ACC112 (cell line): Measurements from ENCODE around the gene PRR14L.
"Not testable (repeated sequence)": the region's sequence is repeated elsewhere in the genome, so short reads cannot be mapped to it uniquely, and the experiment has no call there.

Source experiments
- H2AFZ ChIP-seq: fragments of 200-600 bp; sonication (generic); one replicate; pipeline ENCODE4 v1.6.0; 2017; ENCODE audit warnings: antibody characterized with exemption, low read length; ENCODE audit not compliant: unreplicated experiment
- H3K27ac ChIP-seq: fragments of 200-600 bp; sonication (generic); 2 replicates; pipeline ENCODE4 v1.5.1; 2014; ENCODE audit warnings: low read depth, mild to moderate bottlenecking, antibody characterized with exemption, low read length, moderate library complexity
- H3K27me3 ChIP-seq: fragments of 200-600 bp; sonication (generic); 2 replicates; pipeline ENCODE4 v1.6.1; 2014; ENCODE audit warnings: mild to moderate bottlenecking, antibody characterized with exemption, low read length, moderate library complexity, mixed read lengths; ENCODE audit not compliant: insufficient read depth
- H3K36me3 ChIP-seq: fragments of 200-600 bp; sonication (generic); 2 replicates; pipeline ENCODE4 v1.6.1; 2016; ENCODE audit warnings: mild to moderate bottlenecking, antibody characterized with exemption, low read length, moderate library complexity, mixed read lengths; ENCODE audit not compliant: insufficient read depth
- H3K4me1 ChIP-seq: fragments of 200-600 bp; sonication (generic); one replicate; pipeline ENCODE4 v1.6.1; 2016; ENCODE audit warnings: low read length, mixed read lengths; ENCODE audit not compliant: insufficient read depth, unreplicated experiment, control insufficient read depth
- H3K4me3 ChIP-seq: fragments of 200-600 bp; sonication (generic); 2 replicates; pipeline ENCODE4 v1.5.1; 2014; ENCODE audit warnings: mild to moderate bottlenecking, low read depth, low read length
- H3K79me2 ChIP-seq: fragments of 200-600 bp; sonication (generic); one replicate; pipeline ENCODE4 v1.6.0; 2016; ENCODE audit warnings: low read length; ENCODE audit not compliant: control insufficient read depth, unreplicated experiment, insufficient read depth

Gene PRR14L

GRCh38 chr22:31682751-31683150, 67.2 kb downstream of the PRR14L start:
- Histone ChIP-seq H3K4me3 (no peak overlapping the region), H3K27me3 (no peaks in the 10 kb centered on the region), H3K36me3 (no peaks in the 10 kb centered on the region; the same call in none of the 2 replicates), H2AFZ (no peak overlapping the region), H3K79me2 (no peaks in the 10 kb centered on the region), H3K4me1 (peaks cover 34% of the 10 kb centered on the region), H3K27ac (peak overlapping the region; percentile 90; the same call in 1 of the 2 replicates)

DNA sequence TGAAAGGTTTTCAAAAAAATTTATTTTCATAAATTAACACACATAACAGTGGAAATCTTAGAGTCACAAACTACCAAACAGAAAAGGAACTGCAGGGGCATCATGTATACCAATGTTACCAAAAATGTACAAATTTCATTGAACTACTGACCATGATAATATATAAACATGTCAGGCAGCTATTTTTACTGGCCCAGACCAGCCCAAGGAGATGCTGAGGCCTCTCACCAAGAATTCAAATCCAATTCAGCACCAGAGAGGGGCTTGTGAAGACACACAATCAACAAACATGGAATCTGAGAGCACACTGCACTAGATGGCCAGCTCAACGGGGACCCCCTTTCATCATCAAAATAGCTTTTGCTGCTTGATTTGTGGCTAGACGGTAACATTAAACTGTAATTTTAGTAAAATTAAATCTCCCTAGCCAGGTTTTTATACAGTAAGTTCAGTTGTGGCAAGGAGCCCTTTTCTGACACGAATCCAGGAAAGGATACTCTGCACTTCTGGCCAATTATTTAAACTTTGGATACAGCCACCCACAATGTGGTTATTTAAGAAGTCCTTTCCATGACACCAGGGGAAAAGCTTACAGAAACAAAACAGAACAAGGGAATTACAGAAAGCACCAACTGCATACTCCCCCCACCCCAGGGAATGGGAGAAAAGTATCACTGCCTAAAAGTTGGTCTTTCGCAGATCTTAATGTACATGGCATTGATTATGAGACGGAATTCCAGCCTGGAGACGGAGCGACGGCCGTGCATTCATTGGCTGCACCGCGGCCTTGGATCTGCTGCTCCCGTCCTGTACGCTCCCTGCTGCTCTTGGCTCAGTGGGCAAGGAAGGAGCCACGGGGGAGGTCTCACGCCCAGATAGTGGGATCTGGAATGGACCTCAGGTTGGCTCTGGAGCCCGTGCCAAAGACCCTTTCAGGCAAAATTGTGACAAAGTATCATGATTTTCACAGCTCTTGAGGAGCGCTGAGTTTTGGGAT, 68.3 kb downstream of the PRR14L start:
- no peaks in the 10 kb centered on the region; the same call in none of the 2 replicates for H3K36me3 ChIP-seq
- peak overlapping the region; percentile 90 for H3K27ac ChIP-seq
- peak overlapping the region; percentile 39; the same call in 1 of the 2 replicates for H3K4me3 ChIP-seq
- H2AFZ ChIP-seq: peak overlapping the region; percentile 62
- no peaks in the 10 kb centered on the region for H3K79me2 ChIP-seq
- H3K4me1 ChIP-seq: peaks cover 34% of the 10 kb centered on the region
- no peaks in the 10 kb centered on the region for H3K27me3 ChIP-seq

DNA sequence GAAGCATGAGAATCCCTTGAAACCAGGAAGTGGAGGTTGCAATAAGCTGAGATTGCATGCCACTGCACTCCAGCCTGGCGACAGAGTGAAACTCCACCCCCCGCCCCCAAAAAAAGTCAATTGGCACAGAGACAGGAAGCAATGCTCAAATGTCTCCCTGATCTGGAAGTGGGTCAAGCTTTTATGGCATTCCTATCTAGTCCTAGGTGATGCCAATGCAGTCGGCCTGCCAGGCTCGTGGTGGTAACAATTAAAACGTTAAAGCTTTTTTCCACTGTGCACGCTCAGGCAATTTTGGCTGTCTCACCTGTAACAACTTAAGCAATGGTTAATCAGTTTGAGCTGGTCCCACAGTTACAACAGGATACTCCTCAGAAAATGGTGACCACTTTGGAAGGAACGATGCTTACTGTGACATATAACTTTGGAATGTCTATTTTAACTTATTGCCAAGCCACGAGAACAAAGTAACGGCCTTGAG, 69.0 kb downstream of the PRR14L start:
- peak overlapping the region; percentile 39; the same call in 1 of the 2 replicates for H3K4me3 ChIP-seq
- H3K4me1 ChIP-seq: peaks cover 34% of the 10 kb centered on the region
- no peaks in the 10 kb centered on the region for H3K79me2 ChIP-seq
- peak overlapping the region; percentile 90 for H3K27ac ChIP-seq
- no peaks in the 10 kb centered on the region for H3K27me3 ChIP-seq
- H2AFZ ChIP-seq: peak overlapping the region; percentile 62
- H3K36me3 ChIP-seq: no peaks in the 10 kb centered on the region; the same call in none of the 2 replicates

DNA sequence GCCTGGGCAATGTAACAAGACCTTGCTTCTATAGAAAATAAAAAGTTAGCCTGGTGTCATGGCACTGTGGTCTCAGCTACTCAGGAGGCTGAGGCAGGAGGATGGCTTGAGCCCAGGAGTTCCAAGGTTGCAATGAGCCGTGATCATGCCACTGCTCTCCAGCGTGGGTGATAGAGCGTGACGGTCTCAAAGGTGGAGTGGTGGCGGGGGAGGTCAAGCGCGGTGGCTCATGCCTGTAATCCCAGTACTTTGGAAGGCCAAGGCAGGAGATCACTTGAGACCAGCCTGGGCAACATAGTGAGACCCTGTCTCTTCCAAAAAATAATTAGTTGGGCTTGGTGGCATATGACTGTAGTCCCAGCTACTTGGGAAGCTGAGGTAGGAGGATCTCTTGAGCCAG, 71.2 kb downstream of the PRR14L start:
- no peak overlapping the region for H3K4me3 ChIP-seq
- no peak overlapping the region for H2AFZ ChIP-seq
- no peaks in the 10 kb centered on the region for H3K79me2 ChIP-seq
- no peak overlapping the region for H3K27ac ChIP-seq
- H3K36me3 ChIP-seq: no peaks in the 10 kb centered on the region
- H3K27me3 ChIP-seq: no peaks in the 10 kb centered on the region
- peaks cover 34% of the 10 kb centered on the region for H3K4me1 ChIP-seq

GRCh38 chr22:31676700-31677099, 73.2 kb downstream of the PRR14L start:
- H3K4me1 ChIP-seq: peaks cover 18% of the 10 kb centered on the region
- H2AFZ ChIP-seq: peak overlapping the region; percentile 60
- H3K27me3 ChIP-seq: no peaks in the 10 kb centered on the region
- no peaks in the 10 kb centered on the region for H3K36me3 ChIP-seq
- peak overlapping the region; percentile 34; the same call in 1 of the 2 replicates for H3K27ac ChIP-seq
- H3K4me3 ChIP-seq: peak overlapping the region; percentile 68
- H3K79me2 ChIP-seq: no peaks in the 10 kb centered on the region

DNA sequence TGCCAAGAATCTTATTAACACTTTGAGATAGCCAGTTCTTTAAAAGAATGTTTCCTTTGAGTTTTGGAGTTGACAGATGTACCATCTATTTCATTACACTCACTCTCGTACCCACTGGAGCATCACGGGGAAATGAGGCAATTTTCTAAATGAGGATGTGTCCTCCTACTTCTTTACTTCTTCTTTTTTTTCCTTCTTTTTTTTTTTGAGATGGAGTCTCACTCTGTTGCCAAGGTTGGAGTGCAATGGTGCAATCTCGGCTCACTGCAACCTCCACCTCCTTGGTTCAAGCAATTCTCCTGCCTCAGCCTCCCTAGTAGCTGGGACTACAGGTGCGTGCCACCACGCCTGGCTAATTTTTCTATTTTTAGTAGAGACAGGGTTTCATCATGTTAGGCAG, 75.7 kb downstream of the PRR14L start:
- not testable (repeated sequence) for H3K4me3 ChIP-seq, H2AFZ ChIP-seq

DNA sequence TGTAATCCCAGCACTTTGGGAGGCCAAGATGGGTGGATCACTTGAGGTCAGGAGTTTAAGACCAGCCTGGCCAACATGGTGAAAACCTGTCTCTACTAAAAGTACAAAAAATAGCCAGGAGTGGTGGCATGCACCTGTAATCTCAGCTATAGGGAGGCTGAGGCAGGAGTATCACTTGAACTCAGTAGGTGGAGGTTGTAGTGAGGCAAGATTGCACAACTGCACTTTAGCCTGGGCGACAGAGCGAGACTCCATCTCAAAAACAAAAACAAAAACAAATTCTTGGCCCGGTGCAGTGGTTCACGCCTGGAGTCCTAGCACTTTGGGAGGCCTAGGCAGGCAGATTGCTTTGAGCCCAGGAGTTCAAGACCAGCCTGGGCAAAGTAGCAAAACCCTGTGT, 81.1 kb downstream of the PRR14L start:
- not testable (repeated sequence) for H3K36me3 ChIP-seq, H3K27ac ChIP-seq, H3K4me1 ChIP-seq, H3K27me3 ChIP-seq, H2AFZ ChIP-seq, H3K4me3 ChIP-seq, H3K79me2 ChIP-seq

More for the DNA sequence above, 75.7 kb downstream of the PRR14L start:
- not testable (repeated sequence) for H3K4me1 ChIP-seq, H3K27me3 ChIP-seq, H3K79me2 ChIP-seq, H3K36me3 ChIP-seq, H3K27ac ChIP-seq

GRCh38 chr22:31662668-31663037, 87.3 kb downstream of the PRR14L start:
- H3K79me2 ChIP-seq: peaks cover 34% of the 10 kb centered on the region
- peak overlapping the region; percentile 1; the same call in 1 of the 2 replicates for H3K27ac ChIP-seq

GRCh38 chr22:31661851-31662667, 87.9 kb downstream of the PRR14L start, which contains the start of gene PISD:
Gene PISD, minus strand, starts transcription at chr22:31662215. Its CDS starts 7 bp downstream, at chr22:31662208.
- peaks cover 6% of the 10 kb centered on the region for H3K4me1 ChIP-seq
- peaks cover 35% of the 10 kb centered on the region for H3K79me2 ChIP-seq
- peak within 1 kb of the TSS; percentile 88 for H3K27ac ChIP-seq
- peak within 1 kb of the TSS; percentile 87 for H3K4me3 ChIP-seq
- no peaks in the 10 kb centered on the region for H3K36me3 ChIP-seq
- H3K27me3 ChIP-seq: no peaks in the 10 kb centered on the region
- H2AFZ ChIP-seq: peak within 1 kb of the TSS; percentile 49

More at GRCh38 chr22:31662668-31663037, 87.3 kb downstream of the PRR14L start:
- peak overlapping the region; percentile 49 for H2AFZ ChIP-seq
- no peaks in the 10 kb centered on the region for H3K36me3 ChIP-seq
- no peaks in the 10 kb centered on the region for H3K27me3 ChIP-seq
- H3K4me3 ChIP-seq: peak overlapping the region; percentile 87
- peaks cover 6% of the 10 kb centered on the region for H3K4me1 ChIP-seq

DNA sequence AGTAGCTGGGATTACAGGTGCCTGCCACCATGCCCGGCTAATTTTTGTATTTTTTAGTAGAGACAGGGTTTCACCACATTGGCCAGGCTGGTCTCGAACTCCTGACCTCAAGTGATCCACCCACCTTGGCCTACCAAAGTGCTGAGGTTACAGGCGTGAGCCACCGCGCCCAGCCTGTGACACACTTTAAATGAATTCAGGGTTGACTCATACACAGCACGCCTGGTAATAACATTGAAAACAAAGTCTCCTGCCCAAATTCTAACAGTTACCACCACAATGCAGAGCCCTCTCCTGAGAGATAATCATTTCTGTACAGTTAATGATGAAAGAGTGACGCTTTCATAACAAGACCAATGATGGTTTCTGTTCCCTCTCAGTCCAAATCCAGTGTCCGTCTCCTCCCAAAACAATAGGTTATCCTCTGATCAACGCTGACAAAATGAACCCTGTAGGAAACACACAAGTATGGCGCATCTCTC, 89.0 kb downstream of the PRR14L start:
- Histone ChIP-seq H3K27ac (peak overlapping the region; percentile 88), H3K79me2 (peaks cover 40% of the 10 kb centered on the region), H3K4me3 (peak overlapping the region; percentile 87)
- H2AFZ ChIP-seq, H3K27me3 ChIP-seq, H3K36me3 ChIP-seq, H3K4me1 ChIP-seq: not testable (repeated sequence)
